SK-N-SH (cell line): ENCODE measurements around the gene OXER1. TPM values are rescaled to one million over a fixed set of nuclear protein-coding genes. Genes with fewer than 3 reads are reported as not detected.
A peak's percentile ranks its signal among the peaks of the same experiment; 100 is the strongest.

Source experiments
- CTCF ChIA-PET: fragments of 300-600, 350-600 bp; formaldehyde crosslinking; extraction: SDS; loops from one replicate; lab custom pipeline; 2021; lab: Yijun Ruan, JAX
- POLR2A ChIA-PET: fragments of 350-600 bp; sonication (Branson Sonifier 250); formaldehyde crosslinking; extraction: SDS; loops from one replicate; lab custom pipeline; 2020; ENCODE audit warnings: antibody characterized with exemption, inconsistent platforms; lab: Yijun Ruan, JAX
- DNase-seq: peaks from one replicate; pipeline ENCODE4 v3.0.0; 2012
- H2AFZ ChIP-seq: fragments of 200-600 bp; sonication (generic); 2 replicates; pipeline ENCODE4 v1.8.1; 2016; ENCODE audit warnings: antibody characterized with exemption, mild to moderate bottlenecking, low read depth
- H3F3A ChIP-seq: fragments of 200-600 bp; sonication (generic); replicated peaks from 2 replicates; pipeline ENCODE3; 2016; ENCODE audit warnings: antibody characterized with exemption, mild to moderate bottlenecking; ENCODE audit not compliant: insufficient read depth
- H3K27ac ChIP-seq, 2 experiments: fragments of 200-500 bp in 1 of 2; fragments of 200-600 bp in 1 of 2; sonication (Bioruptor generic) in 1 of 2; sonication (generic), shearing (Covaris generic) in 1 of 2; 2 replicates each; pipeline versions ENCODE4 v1.5.1 to v1.6.1; 2014 to 2016; ENCODE audit warnings: low read depth in 2 of 2, inconsistent platforms in 1 of 2, low read length in 1 of 2, mild to moderate bottlenecking in 1 of 2, mixed read lengths in 1 of 2
- H3K27me3 ChIP-seq: fragments of 200-600 bp; sonication (generic), shearing (Covaris generic); 2 replicates; pipeline ENCODE4 v1.6.1; 2016; ENCODE audit warnings: mixed run types; ENCODE audit not compliant: insufficient read depth
- H3K36me3 ChIP-seq, 2 experiments: fragments of 200-500 bp in 1 of 2; fragments of 200-600 bp in 1 of 2; sonication (Bioruptor generic) in 1 of 2; sonication (generic) in 1 of 2; replicated peaks in 1 of 2; 2 replicates each; pipeline versions ENCODE3 to v1.5.1; 2014 to 2016; ENCODE audit warnings: low read length in 1 of 2, mild to moderate bottlenecking in 1 of 2; ENCODE audit not compliant: insufficient read depth in 2 of 2, control insufficient read depth in 1 of 2
- H3K4me1 ChIP-seq, 2 experiments: fragments of 200-500 bp in 1 of 2; fragments of 200-600 bp in 1 of 2; sonication (Bioruptor generic) in 1 of 2; sonication (generic), shearing (Covaris generic) in 1 of 2; 2 replicates each; pipeline versions ENCODE4 v1.5.1 to v1.6.1; 2014 to 2016; ENCODE audit warnings: low read depth in 1 of 2, low read length in 1 of 2, mixed run types in 1 of 2; ENCODE audit not compliant: insufficient read depth in 2 of 2, control insufficient read depth in 1 of 2
- H3K4me2 ChIP-seq: fragments of 200-600 bp; sonication (generic), shearing (Covaris generic); 2 replicates; pipeline ENCODE4 v1.6.1; 2017; ENCODE audit warnings: mixed run types
- H3K4me3 ChIP-seq, 2 experiments: fragments of 200-500 bp in 1 of 2; fragments of 200-600 bp in 1 of 2; sonication (Bioruptor generic) in 1 of 2; sonication (generic), shearing (Covaris generic) in 1 of 2; 2 replicates each; pipeline versions ENCODE4 v1.5.1 to v1.8.1; 2014 to 2016; ENCODE audit warnings: low read depth in 2 of 2, inconsistent platforms in 1 of 2, low read length in 1 of 2, mild to moderate bottlenecking in 1 of 2, mixed read lengths in 1 of 2, moderate library complexity in 1 of 2
- H3K79me2 ChIP-seq: fragments of 200-600 bp; sonication (generic); 2 replicates; pipeline ENCODE4 v1.8.1; 2017; ENCODE audit warnings: mild to moderate bottlenecking; ENCODE audit not compliant: insufficient read depth
- H3K9ac ChIP-seq: fragments of 200-600 bp; sonication (generic); 2 replicates; pipeline ENCODE4 v1.6.1; 2017; ENCODE audit warnings: mixed run types
- H3K9me2 ChIP-seq: fragments of 200-600 bp; sonication (generic); 2 replicates; pipeline ENCODE4 v1.6.1; 2017; ENCODE audit warnings: mixed run types
- H3K9me3 ChIP-seq: fragments of 200-600 bp; sonication (generic); 2 replicates; pipeline ENCODE4 v1.6.1; 2017; ENCODE audit warnings: mixed run types, mild to moderate bottlenecking, moderate library complexity
- H4K20me1 ChIP-seq: fragments of 200-600 bp; sonication (generic); 2 replicates; pipeline ENCODE4 v1.6.1; 2017; ENCODE audit warnings: mild to moderate bottlenecking, mixed run types; ENCODE audit not compliant: insufficient read depth
- CHD2 ChIP-seq: fragments of 150-350 bp; IDR thresholded peaks from 2 replicates; pipeline ENCODE4 v1.6.1; 2018; ENCODE audit warnings: low read length; ENCODE audit not compliant: partially characterized antibody
- CTCF ChIP-seq: fragments of 200-600 bp; sonication (generic); IDR thresholded peaks from 2 replicates; pipeline ENCODE4 v1.6.1; 2017; ENCODE audit warnings: antibody characterized with exemption, mild to moderate bottlenecking, moderate library complexity
- FOXM1 ChIP-seq: IDR thresholded peaks from 2 replicates; pipeline ENCODE4 v1.4.0; 2012; ENCODE audit warnings: low read depth, mild to moderate bottlenecking
- GATA2 ChIP-seq: sonication (generic); formaldehyde crosslinking; IDR thresholded peaks from 2 replicates; pipeline ENCODE4 v1.5.0; 2020; ENCODE audit warnings: mild to moderate bottlenecking, missing genetic modification reagents
- MEF2A ChIP-seq: IDR thresholded peaks from 2 replicates; pipeline ENCODE4 v1.4.0; 2012; ENCODE audit warnings: low read depth, borderline replicate concordance
- PBX3 ChIP-seq: IDR thresholded peaks from 2 replicates; pipeline ENCODE4; 2012
- SIN3A ChIP-seq: IDR thresholded peaks from 2 replicates; pipeline ENCODE4 v1.6.1; 2012; ENCODE audit warnings: low read depth, mild to moderate bottlenecking, low read length, moderate library complexity, borderline replicate concordance
- ZBTB33 ChIP-seq: IDR thresholded peaks from 2 replicates; pipeline ENCODE4 v1.4.0; 2012; ENCODE audit warnings: low read depth, borderline replicate concordance
- WGBS: methylation state at CpG from one replicate; pipeline ENCODE4 v1.1.6; 2017; ENCODE audit warnings: low lambda C conversion rate; 5-methylcytosine and 5-hydroxymethylcytosine counted together
- polyA plus RNA-seq, 3 experiments: library from polyadenylated mRNA; depleted of rRNA; stranded (reverse); fragments of >200 nt; gene quantifications; 2 replicates each; pipeline ENCODE4 v1.2.3, GENCODE V29; 2012
- small RNA-seq, 7 experiments: library from RNA; depleted of rRNA; stranded (forward); fragments of <200 nt; gene quantifications; one replicate each; pipeline ENCODE3, GENCODE V24; 2012

The OXER1 gene
- polyA plus RNA-seq, 1 of the 3 experiments (the other 2 are of a cell fraction) = not detected

- TF ChIP-seq CTCF (no peak), SIN3A (no peak), GATA2 (CRISPR knock-in tag) (peak; percentile 35; the same call in 1 of the 2 replicates), PBX3 (peak; percentile 62), CHD2 (no peak)
These were observed 50.0 kb downstream of the OXER1 start (continued) for GRCh38 chr2:42713920-42714319.

GRCh38 chr2:42712934-42713333, 51.0 kb downstream of the OXER1 start:
- H2AFZ ChIP-seq = no peak overlapping the region
- H3F3A ChIP-seq = no peaks in the 10 kb centered on the region
- H3K27ac ChIP-seq = no peak overlapping the region
- no peaks in the 10 kb centered on the region for H3K9me2 ChIP-seq
- no peaks in the 10 kb centered on the region for H3K9me3 ChIP-seq
- no peaks in the 10 kb centered on the region for H4K20me1 ChIP-seq
- TF ChIP-seq MEF2A (no peak), FOXM1 (no peak), ZBTB33 (no peak)
- H3K36me3 ChIP-seq = peaks cover 17 to 23% of the 10 kb centered on the region in 2 experiments
- CTCF ChIA-PET = interaction anchor here (0.6 to 1.7 kb wide), 6 partner anchors 9 to 351 kb away, joined by 3 to 5 read pairs (median 3); no protein-coding TSS in a partner anchor
- H3K4me1 ChIP-seq = no peaks in the 10 kb centered on the region; a peak in 2 of 4 replicates
- no peak overlapping the region for H3K4me3 ChIP-seq
- H3K79me2 ChIP-seq = no peaks in the 10 kb centered on the region
- H3K27me3 ChIP-seq = no peaks in the 10 kb centered on the region
- no peak overlapping the region for H3K4me2 ChIP-seq
- no peak overlapping the region for H3K9ac ChIP-seq
- POLR2A ChIA-PET = no interaction called here
- DNase-seq = no peak
- WGBS = 98% methylated on average over 2 of the region's 2 CpGs

Small RNA genes within 50 kb of the gene (small RNA-seq; reads per million reads assigned to genes)
- gene RNU6-137P = 0 reads per million in 7 experiments

Other genes starting within 250 kb of the OXER1 start
- 30.8 and 32.3 TPM in 2 replicates for gene MTA3, start 195.5 kb downstream of the OXER1 start, polyA plus RNA-seq (2012; rRNA removed)
- not detected in 2 replicates for gene HAAO, start 28.4 kb upstream of the OXER1 start, polyA plus RNA-seq (2012; rRNA removed)